PC-9 (cell line): ENCODE measurements around the gene PDE7B.

Experiments used
- CTCF ChIP-seq: fragments of 200-600 bp; sonication (generic); conservative IDR thresholded peaks from 2 replicates; pipeline ENCODE4 v1.6.1; 2017; ENCODE audit warnings: mixed run types, antibody characterized with exemption, mild to moderate bottlenecking, moderate library complexity
- EZH2 ChIP-seq: fragments of 200-600 bp; sonication (generic); IDR thresholded peaks from 2 replicates; pipeline ENCODE4 v1.8.0; 2017; ENCODE audit warnings: antibody characterized with exemption, low read depth

GRCh38 chr6:135974426-135974825 lies 122.9 kb downstream of the PDE7B start:
- no peak for TF ChIP-seq CTCF
- no peak for TF ChIP-seq EZH2
